AG04450 (cell line): ENCODE results near the gene RUNX2. TPM values are rescaled to one million over a fixed set of nuclear protein-coding genes. Genes with fewer than 3 reads are reported as not detected.

Source experiments
- CTCF ChIA-PET: fragments of 300-600, 350-600 bp; formaldehyde crosslinking; extraction: SDS; loops from one replicate; lab custom pipeline; 2022; ENCODE audit warnings: antibody characterized with exemption, inconsistent platforms; lab: Charles Lee
- POLR2A ChIA-PET: fragments of 350-600 bp; formaldehyde crosslinking; extraction: SDS; loops from one replicate; lab custom pipeline; 2021; ENCODE audit warnings: antibody characterized with exemption, inconsistent platforms; lab: Yijun Ruan, JAX
- DNase-seq: peaks from one replicate; pipeline ENCODE4 v3.0.0-alpha.2; 2011; ENCODE audit warnings: low read depth, low spot score
- H3K27ac ChIP-seq: one replicate; pipeline ENCODE4 v1.5.1; 2012; ENCODE audit warnings: low read depth, low read length, control low read depth
- H3K27me3 ChIP-seq: one replicate; pipeline ENCODE4 v1.6.0; 2012; ENCODE audit warnings: low read length; ENCODE audit not compliant: control insufficient read depth, insufficient read depth
- H3K4me3 ChIP-seq: 2 replicates; pipeline ENCODE4 v1.5.1; 2011; ENCODE audit warnings: mild to moderate bottlenecking, low read depth, low read length, control low read depth
- H3K9me3 ChIP-seq: 2 replicates; pipeline ENCODE4 v1.5.1; 2012; ENCODE audit warnings: low read length; ENCODE audit not compliant: control insufficient read depth, insufficient read depth
- polyA plus RNA-seq: library from polyadenylated mRNA; depleted of rRNA; stranded (reverse); fragments of >200 nt; gene quantifications from 2 replicates; pipeline ENCODE4 v1.2.3, GENCODE V29; 2011
- TF ChIP-seq, protein P1 (sequence below): IDR thresholded peaks from 2 replicates; pipeline ENCODE4 v1.5.1; 2011; ENCODE audit warnings: low read depth, low read length, control low read depth, inconsistent platforms

RUNX2 gene
- polyA plus RNA-seq, 1 experiment, result 3.4 TPM

DNA sequence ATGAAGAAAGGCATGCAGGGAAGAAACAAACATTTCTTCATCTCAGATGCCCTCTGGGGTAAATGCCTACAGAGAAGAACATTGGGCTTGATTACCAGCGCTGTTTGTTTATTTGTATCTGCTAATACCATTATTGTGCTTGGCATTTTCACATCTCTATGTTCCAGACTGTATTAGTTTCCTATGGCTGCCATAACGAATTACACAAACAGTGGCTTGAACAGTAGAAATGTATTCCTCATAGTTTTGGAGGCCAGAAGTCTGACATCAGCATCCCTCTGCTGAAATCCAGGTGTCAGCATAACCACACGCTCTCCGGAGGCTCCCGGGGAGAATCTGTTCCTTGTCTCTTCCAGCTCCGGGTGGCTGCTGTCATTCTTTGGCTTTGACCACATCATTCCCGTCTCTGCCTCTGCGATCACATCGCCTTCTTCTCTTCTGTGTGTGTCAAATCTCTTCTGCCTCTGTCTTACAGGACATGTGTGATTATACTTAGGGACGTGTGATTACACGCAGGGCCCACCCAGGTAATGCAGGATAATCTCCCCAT, 291.2 kb downstream of the RUNX2 start:
- CTCF ChIA-PET, result no interaction called here
- no peak for DNase-seq
- H3K9me3 ChIP-seq, result no peaks in the 10 kb centered on the region
- TF ChIP-seq, protein P1, sequence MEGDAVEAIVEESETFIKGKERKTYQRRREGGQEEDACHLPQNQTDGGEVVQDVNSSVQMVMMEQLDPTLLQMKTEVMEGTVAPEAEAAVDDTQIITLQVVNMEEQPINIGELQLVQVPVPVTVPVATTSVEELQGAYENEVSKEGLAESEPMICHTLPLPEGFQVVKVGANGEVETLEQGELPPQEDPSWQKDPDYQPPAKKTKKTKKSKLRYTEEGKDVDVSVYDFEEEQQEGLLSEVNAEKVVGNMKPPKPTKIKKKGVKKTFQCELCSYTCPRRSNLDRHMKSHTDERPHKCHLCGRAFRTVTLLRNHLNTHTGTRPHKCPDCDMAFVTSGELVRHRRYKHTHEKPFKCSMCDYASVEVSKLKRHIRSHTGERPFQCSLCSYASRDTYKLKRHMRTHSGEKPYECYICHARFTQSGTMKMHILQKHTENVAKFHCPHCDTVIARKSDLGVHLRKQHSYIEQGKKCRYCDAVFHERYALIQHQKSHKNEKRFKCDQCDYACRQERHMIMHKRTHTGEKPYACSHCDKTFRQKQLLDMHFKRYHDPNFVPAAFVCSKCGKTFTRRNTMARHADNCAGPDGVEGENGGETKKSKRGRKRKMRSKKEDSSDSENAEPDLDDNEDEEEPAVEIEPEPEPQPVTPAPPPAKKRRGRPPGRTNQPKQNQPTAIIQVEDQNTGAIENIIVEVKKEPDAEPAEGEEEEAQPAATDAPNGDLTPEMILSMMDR, result no peak
- H3K27ac ChIP-seq, result no peak overlapping the region
- POLR2A ChIA-PET, result no interaction called here
- H3K27me3 ChIP-seq, result no peaks in the 10 kb centered on the region
- H3K4me3 ChIP-seq, result no peak overlapping the region

- TF ChIP-seq, protein P1, result no peak
- no peak overlapping the region for H3K4me3 ChIP-seq
- POLR2A ChIA-PET, result interaction anchor here (0.6 kb wide), 1 partner anchor 82 kb away, joined by 5 read pairs; no protein-coding TSS in a partner anchor
- H3K9me3 ChIP-seq, result no peaks in the 10 kb centered on the region
- no peaks in the 10 kb centered on the region for H3K27me3 ChIP-seq
- DNase-seq, result no peak
- CTCF ChIA-PET, result no interaction called here
- no peak overlapping the region for H3K27ac ChIP-seq
Observed at GRCh38 chr6:45619994-45620471, 291.9 kb downstream of the RUNX2 start.

- CTCF ChIA-PET, result interaction anchor here (1.1 kb wide), 1 partner anchor 90 kb away, joined by 3 read pairs; no protein-coding TSS in a partner anchor
- H3K27me3 ChIP-seq, result no peaks in the 10 kb centered on the region
- no peak overlapping the region for H3K4me3 ChIP-seq
- H3K9me3 ChIP-seq, result no peaks in the 10 kb centered on the region
- POLR2A ChIA-PET, result no interaction called here
- TF ChIP-seq, protein P1, result no peak
- H3K27ac ChIP-seq, result no peak overlapping the region
- no peak for DNase-seq
Observed at GRCh38 chr6:45624228-45624627, 296.1 kb downstream of the RUNX2 start.

GRCh38 chr6:45625191-45625664, 297.1 kb downstream of the RUNX2 start:
- DNase-seq, result peak; percentile 36
- CTCF ChIA-PET, result interaction anchor here (1.1 kb wide), 1 partner anchor 89 kb away, joined by 3 read pairs; no protein-coding TSS in a partner anchor
- Histone ChIP-seq H3K27ac (peak overlapping the region; percentile 69), H3K27me3 (no peaks in the 10 kb centered on the region), H3K4me3 (no peak overlapping the region), H3K9me3 (no peaks in the 10 kb centered on the region)
- POLR2A ChIA-PET, result no interaction called here
- TF ChIP-seq, protein P1, result no peak

GRCh38 chr6:45626087-45626891, 298.2 kb downstream of the RUNX2 start:
- ChIA-PET POLR2A (no interaction called here), CTCF (no interaction called here)
- peak overlapping the region; percentile 69 for H3K27ac ChIP-seq
- DNase-seq, result peak; percentile 65
- no peaks in the 10 kb centered on the region for H3K9me3 ChIP-seq
- H3K27me3 ChIP-seq, result no peaks in the 10 kb centered on the region
- no peak overlapping the region for H3K4me3 ChIP-seq
- TF ChIP-seq, protein P1, result no peak
